Lower leg skin (tissue), 4 donors: ENCODE data around the gene RUNX1. TPM values are rescaled to one million over a fixed set of nuclear protein-coding genes. Genes with fewer than 3 reads are reported as not detected.

Experiments
- DNase-seq, 2 donors: peaks; one replicate each; pipeline ENCODE4 v3.0.0-alpha.2; 2019; ENCODE audit warnings: low spot score in 2 of 2
- H3K4me3 ChIP-seq: fragments of 200-600 bp; sonication (generic); 2 replicates; pipeline ENCODE4 v1.5.1; 2017; ENCODE audit warnings: mild to moderate bottlenecking, low read depth; ENCODE audit not compliant: poor library complexity, severe bottlenecking
- POLR2A ChIP-seq, 2 donors: fragments of 450-650 bp; IDR thresholded peaks; one replicate each; pipeline ENCODE4 v1.6.1; 2016 to 2017; ENCODE audit warnings: antibody characterized with exemption in 2 of 2, mild to moderate bottlenecking in 1 of 2, moderate library complexity in 1 of 2
- WGBS, 2 donors: methylation state at CpG; one replicate each; pipeline ENCODE4 v1.1.5; 2018; 5-methylcytosine and 5-hydroxymethylcytosine counted together
- intact Hi-C: fragments of 100-400 bp; cut with DNase I; formaldehyde crosslinking; loops from one replicate; pipeline ENCODE4 v1.15.0; 2023; ENCODE audit warnings: low total_unique reads
- total RNA-seq, 4 donors: library from RNA; depleted of rRNA; stranded (reverse); fragments of >200 nt; gene quantifications; one replicate each; pipeline ENCODE4 v1.1.0, GENCODE V29; 2016
- TF ChIP-seq, protein P1 (sequence below), 3 donors: fragments of 450-650 bp; IDR thresholded peaks; one replicate each; pipeline ENCODE4 v1.5.1; 2016; ENCODE audit warnings: antibody characterized with exemption in 3 of 3, mild to moderate bottlenecking in 3 of 3, moderate library complexity in 2 of 3

The RUNX1 gene
- total RNA-seq, 4 donors from 2014 or later, result 7.3 to 29.1 (median 18.1) TPM

DNA sequence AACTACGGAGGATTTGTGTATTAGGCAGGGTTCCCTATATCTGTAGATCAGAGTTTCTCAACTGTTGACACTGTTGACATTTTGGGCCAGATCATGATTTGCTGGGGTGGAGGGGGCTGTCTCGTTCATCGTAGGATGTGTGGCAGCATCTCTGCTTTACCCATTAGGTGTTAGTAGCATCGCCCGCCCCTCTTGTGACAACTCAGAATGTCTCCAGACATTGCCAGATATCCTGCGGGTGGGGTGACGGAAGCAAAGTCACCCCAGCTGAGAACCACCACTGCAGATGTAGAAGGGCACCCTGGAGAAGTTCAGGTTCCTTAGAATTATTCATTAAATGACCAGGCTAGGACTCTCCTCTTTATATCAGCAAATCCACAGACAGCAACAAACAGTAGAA is 254.4 kb downstream of the RUNX1 start:
- intact Hi-C loops, result no loop called here
- no peak for DNase-seq
- no peak overlapping the region for H3K4me3 ChIP-seq

DNA sequence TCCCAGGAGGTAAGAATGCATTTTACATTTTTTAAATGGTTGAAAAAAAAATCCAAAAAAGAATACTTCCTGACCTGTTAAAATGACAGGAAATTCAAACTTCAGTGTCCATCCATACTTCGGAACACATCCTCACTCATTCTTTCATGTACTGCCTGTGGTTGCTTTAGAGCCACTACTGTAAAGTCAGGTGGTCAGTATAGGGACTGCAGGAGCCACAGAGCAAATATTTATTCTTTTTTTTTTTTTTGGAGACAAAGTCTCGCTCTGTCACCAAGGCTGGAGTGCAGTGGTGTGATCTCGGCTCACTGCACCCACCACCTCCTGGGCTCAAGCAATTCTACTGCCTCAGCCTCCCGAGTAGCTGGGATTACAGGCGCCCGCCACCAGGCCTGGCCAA is 255.6 kb downstream of the RUNX1 start:
- no peak for TF ChIP-seq POLR2A (IDR thresholded peaks at IDR 0.05)
- TF ChIP-seq, protein P1, sequence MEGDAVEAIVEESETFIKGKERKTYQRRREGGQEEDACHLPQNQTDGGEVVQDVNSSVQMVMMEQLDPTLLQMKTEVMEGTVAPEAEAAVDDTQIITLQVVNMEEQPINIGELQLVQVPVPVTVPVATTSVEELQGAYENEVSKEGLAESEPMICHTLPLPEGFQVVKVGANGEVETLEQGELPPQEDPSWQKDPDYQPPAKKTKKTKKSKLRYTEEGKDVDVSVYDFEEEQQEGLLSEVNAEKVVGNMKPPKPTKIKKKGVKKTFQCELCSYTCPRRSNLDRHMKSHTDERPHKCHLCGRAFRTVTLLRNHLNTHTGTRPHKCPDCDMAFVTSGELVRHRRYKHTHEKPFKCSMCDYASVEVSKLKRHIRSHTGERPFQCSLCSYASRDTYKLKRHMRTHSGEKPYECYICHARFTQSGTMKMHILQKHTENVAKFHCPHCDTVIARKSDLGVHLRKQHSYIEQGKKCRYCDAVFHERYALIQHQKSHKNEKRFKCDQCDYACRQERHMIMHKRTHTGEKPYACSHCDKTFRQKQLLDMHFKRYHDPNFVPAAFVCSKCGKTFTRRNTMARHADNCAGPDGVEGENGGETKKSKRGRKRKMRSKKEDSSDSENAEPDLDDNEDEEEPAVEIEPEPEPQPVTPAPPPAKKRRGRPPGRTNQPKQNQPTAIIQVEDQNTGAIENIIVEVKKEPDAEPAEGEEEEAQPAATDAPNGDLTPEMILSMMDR (IDR thresholded peaks at IDR 0.05), result no peak
- WGBS, 2 donors, result 94 to 97% methylated on average over 6 of the region's 6 CpGs
- intact Hi-C loops, result no loop called here
- no peak overlapping the region for H3K4me3 ChIP-seq
- no peak for DNase-seq

More for the DNA sequence above, 254.4 kb downstream of the RUNX1 start:
- WGBS, 2 donors, result 84 to 89% methylated on average over 7 of the region's 7 CpGs
- TF ChIP-seq, protein P1 (IDR thresholded peaks at IDR 0.05), result no peak
- TF ChIP-seq POLR2A (IDR thresholded peaks at IDR 0.05), result no peak

DNA sequence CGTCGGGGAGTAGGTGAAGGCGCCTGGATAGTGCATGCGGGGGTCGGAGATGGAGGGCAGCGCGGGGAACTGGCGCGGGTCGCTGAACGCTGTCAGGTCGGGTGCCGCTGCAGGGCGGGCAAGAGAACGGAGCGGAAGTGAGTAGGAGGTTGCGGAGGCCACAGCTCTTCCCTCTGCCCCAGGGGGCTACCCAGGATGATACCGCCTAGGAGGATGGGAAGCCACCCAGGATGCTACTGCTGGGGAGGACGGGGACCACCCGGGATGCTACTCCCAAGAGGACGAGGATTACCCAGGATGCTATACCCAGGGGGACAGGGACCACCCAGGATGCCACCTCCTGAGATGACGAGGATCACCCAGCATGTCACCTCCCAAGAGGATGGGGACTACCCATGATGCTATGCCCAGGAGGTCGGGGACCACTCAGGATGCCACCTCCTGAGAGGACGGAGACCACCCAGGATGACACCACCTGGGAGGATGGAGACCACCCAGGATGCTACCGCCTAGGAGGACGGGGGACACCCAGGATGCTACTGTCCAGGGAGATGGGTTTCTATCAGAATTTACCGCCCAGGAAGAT is 256.5 kb downstream of the RUNX1 start:
- no peak for DNase-seq
- no peak overlapping the region for H3K4me3 ChIP-seq
- intact Hi-C loops, result no loop called here
- WGBS, 2 donors, result 96 to 97% methylated on average over 23 to 26 of the region's 27 CpGs
- TF ChIP-seq POLR2A (IDR thresholded peaks at IDR 0.05), result no peak
- TF ChIP-seq, protein P1 (IDR thresholded peaks at IDR 0.05), result no peak

DNA sequence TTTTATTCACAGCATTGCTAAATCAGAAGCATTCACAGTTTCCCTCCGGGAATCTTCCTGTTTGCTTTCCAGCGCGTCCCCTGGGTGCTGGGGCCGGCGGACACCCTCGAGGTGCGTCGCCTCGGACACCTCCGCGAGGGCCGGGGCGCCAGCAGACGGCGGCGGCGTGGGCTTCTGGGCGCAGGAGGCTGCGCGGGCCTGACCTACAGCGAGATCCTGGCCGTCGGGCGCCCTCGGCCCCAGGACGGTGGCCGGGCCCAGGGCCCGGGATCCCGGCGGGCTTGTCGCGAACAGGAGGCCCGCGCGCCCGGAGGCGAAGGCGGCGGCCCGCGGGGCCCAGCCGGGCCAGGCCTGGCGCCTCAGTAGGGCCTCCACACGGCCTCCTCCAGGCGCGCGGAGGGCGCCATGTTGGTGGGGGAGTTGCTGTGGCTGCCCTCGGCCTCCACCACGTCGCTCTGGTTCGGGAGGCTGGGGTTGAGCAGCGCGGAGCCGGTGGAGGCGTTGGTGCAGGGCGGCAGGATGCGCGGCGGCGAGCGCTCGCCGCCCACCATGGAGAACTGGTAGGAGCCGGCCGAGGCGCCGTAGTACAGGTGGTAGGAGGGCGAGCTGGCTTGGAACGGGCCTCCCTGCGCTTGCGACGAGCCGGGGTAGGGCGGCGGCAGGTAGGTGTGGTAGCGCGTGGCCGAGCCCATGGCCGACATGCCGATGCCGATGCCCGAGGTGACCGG is 257.2 kb downstream of the RUNX1 start:
- no peak overlapping the region for H3K4me3 ChIP-seq
- WGBS, 2 donors, result 93 to 95% methylated on average over 70 to 83 of the region's 84 CpGs
- intact Hi-C loops, result no loop called here
- DNase-seq, result no peak
- TF ChIP-seq, protein P1 (IDR thresholded peaks at IDR 0.05), result no peak
- no peak for TF ChIP-seq POLR2A (IDR thresholded peaks at IDR 0.05)

DNA sequence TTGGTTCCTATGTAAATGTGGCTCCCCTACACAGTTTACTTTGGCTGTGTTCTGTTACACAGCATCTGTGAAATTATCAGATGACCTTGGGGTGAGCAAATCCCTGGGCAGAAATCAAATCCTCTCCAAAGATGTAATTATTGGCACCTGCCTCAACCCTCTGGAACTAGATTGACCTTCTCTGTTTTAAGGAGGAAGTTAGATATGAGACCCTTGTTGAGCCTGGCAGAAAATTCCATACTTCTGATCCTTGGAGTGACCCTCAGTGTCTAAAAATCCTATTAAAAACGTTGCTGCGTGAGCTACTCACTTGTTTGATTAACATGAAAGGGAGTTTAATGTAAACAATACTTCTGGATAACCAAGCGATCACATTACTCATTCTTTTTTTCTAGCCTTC is 258.3 kb downstream of the RUNX1 start:
- DNase-seq, result no peak
- intact Hi-C loops, result no loop called here
- 74% methylated on average over 3 of the region's 3 CpGs for WGBS, 2 donors
- TF ChIP-seq, protein P1 (IDR thresholded peaks at IDR 0.05), result no peak
- no peak for TF ChIP-seq POLR2A (IDR thresholded peaks at IDR 0.05)
- no peak overlapping the region for H3K4me3 ChIP-seq
